Neuronal stem cell (in vitro differentiated cells): ENCODE results near the gene DOCK4.

Source experiments
- DNase-seq: peaks from one replicate; pipeline ENCODE4 v3.0.0-alpha.2; 2013; ENCODE audit warnings: low spot score
- H2AFZ ChIP-seq: one replicate; pipeline ENCODE4 v1.6.1; 2013; ENCODE audit warnings: mild to moderate bottlenecking, low read length, inconsistent platforms
- H2AK5ac ChIP-seq: 2 replicates; pipeline ENCODE4 v1.6.1; 2013; ENCODE audit warnings: low read depth, mild to moderate bottlenecking, inconsistent platforms, low read length, moderate library complexity, mixed read lengths
- H2BK120ac ChIP-seq: 2 replicates; pipeline ENCODE4 v1.6.1; 2013; ENCODE audit warnings: low read depth, mild to moderate bottlenecking, inconsistent platforms, low read length, moderate library complexity, mixed read lengths
- H2BK12ac ChIP-seq: one replicate; pipeline ENCODE4 v1.6.1; 2013; ENCODE audit warnings: low read length, inconsistent platforms
- H2BK15ac ChIP-seq: 2 replicates; pipeline ENCODE4 v1.6.1; 2013; ENCODE audit warnings: mild to moderate bottlenecking, low read length, inconsistent platforms, mixed read lengths
- H2BK5ac ChIP-seq: one replicate; pipeline ENCODE4 v1.6.1; 2013; ENCODE audit warnings: inconsistent platforms, mild to moderate bottlenecking, low read length, moderate library complexity
- H3K14ac ChIP-seq: one replicate; pipeline ENCODE4 v1.6.1; 2013; ENCODE audit warnings: low read length, inconsistent platforms
- H3K18ac ChIP-seq: 2 replicates; pipeline ENCODE4 v1.6.1; 2013; ENCODE audit warnings: low read length, inconsistent platforms
- H3K23ac ChIP-seq: 2 replicates; pipeline ENCODE4 v1.6.1; 2013; ENCODE audit warnings: low read depth, mild to moderate bottlenecking, mixed read lengths, low read length, inconsistent platforms; ENCODE audit not compliant: poor library complexity
- H3K27ac ChIP-seq: replicated peaks from 3 replicates; pipeline ENCODE4 v1.5.1; 2013; ENCODE audit warnings: low read length, inconsistent platforms
- H3K27me3 ChIP-seq, 3 experiments: 2 replicates each; pipeline ENCODE4 v1.6.1; 2013; ENCODE audit warnings: low read length in 3 of 3, mild to moderate bottlenecking in 2 of 3, inconsistent platforms in 1 of 3, low read depth in 1 of 3, mixed read lengths in 1 of 3, moderate library complexity in 1 of 3; ENCODE audit not compliant: control insufficient read depth in 3 of 3, insufficient read depth in 3 of 3
- H3K36me3 ChIP-seq, 2 donors: replicated peaks in 1 of 2; 2 replicates each; pipeline ENCODE4 v1.6.1; 2013; ENCODE audit warnings: low read length in 2 of 2; ENCODE audit not compliant: control insufficient read depth in 2 of 2, insufficient read depth in 2 of 2
- H3K4ac ChIP-seq: 2 replicates; pipeline ENCODE4 v1.6.1; 2013; ENCODE audit warnings: inconsistent platforms, mild to moderate bottlenecking, low read length, moderate library complexity
- H3K4me1 ChIP-seq, 2 donors: 1 replicate in 1 of 2; 2 replicates in 1 of 2; pipeline ENCODE4 v1.6.1; 2013; ENCODE audit warnings: low read length in 2 of 2, low read depth in 1 of 2; ENCODE audit not compliant: control insufficient read depth in 2 of 2, insufficient read depth in 1 of 2
- H3K4me2 ChIP-seq: one replicate; pipeline ENCODE4 v1.6.1; 2013; ENCODE audit warnings: mild to moderate bottlenecking, low read length, inconsistent platforms; ENCODE audit not compliant: insufficient read depth, poor library complexity, severe bottlenecking
- H3K4me3 ChIP-seq, 2 donors: 2 replicates each; pipeline ENCODE4 v1.5.1; 2013; ENCODE audit warnings: low read length in 2 of 2, mild to moderate bottlenecking in 2 of 2, inconsistent platforms in 1 of 2, moderate library complexity in 1 of 2
- H3K79me1 ChIP-seq: one replicate; pipeline ENCODE4 v1.6.1; 2013; ENCODE audit warnings: low read depth, mild to moderate bottlenecking, inconsistent platforms, low read length, moderate library complexity
- H3K9ac ChIP-seq: one replicate; pipeline ENCODE4 v1.6.1; 2013; ENCODE audit warnings: mild to moderate bottlenecking, low read depth, low read length, inconsistent platforms; ENCODE audit not compliant: poor library complexity
- H3K9me3 ChIP-seq, 2 donors: replicated peaks in 1 of 2; 2 replicates each; pipeline versions ENCODE3 to v1.6.1; 2013; ENCODE audit warnings: low read length in 2 of 2, mild to moderate bottlenecking in 2 of 2, inconsistent platforms in 1 of 2, low read depth in 1 of 2, mixed read lengths in 1 of 2, moderate library complexity in 1 of 2; ENCODE audit not compliant: control insufficient read depth in 2 of 2, insufficient read depth in 1 of 2
- H4K8ac ChIP-seq: one replicate; pipeline ENCODE4 v1.6.1; 2013; ENCODE audit warnings: low read depth, mild to moderate bottlenecking, inconsistent platforms, low read length, moderate library complexity
- H4K91ac ChIP-seq: one replicate; pipeline ENCODE4 v1.6.1; 2013; ENCODE audit warnings: low read length, low read depth, mild to moderate bottlenecking, inconsistent platforms; ENCODE audit not compliant: poor library complexity
- WGBS, 2 donors: extraction: QIAGEN DNeasy Blood & Tissue Kit; methylation state at CpG; one replicate each; pipeline ENCODE4 v1.1.7; 2013; ENCODE audit warnings: missing lambda C conversion rate in 2 of 2, mixed read lengths in 1 of 2; ENCODE audit not compliant: insufficient read length in 2 of 2, insufficient replicate concordance in 1 of 2; ENCODE audit errors: extremely low coverage in 2 of 2; 5-methylcytosine and 5-hydroxymethylcytosine counted together

The DOCK4 gene

GRCh38 chr7:111741811-111742240 lies 464.4 kb downstream of the DOCK4 start:
- Histone ChIP-seq H2BK12ac (no peak overlapping the region), H3K79me1 (no peaks in the 10 kb centered on the region), H2BK120ac (no peak overlapping the region), H3K4me3 (no peak overlapping the region), H3K27ac (no peak overlapping the region), H4K8ac (no peak overlapping the region), H3K4me1 (peaks cover 2 to 9% of the 10 kb centered on the region in 2 donors), H3K14ac (no peak overlapping the region), H3K18ac (no peak overlapping the region), H3K4ac (no peak overlapping the region), H2AK5ac (no peak overlapping the region), H3K27me3 (no peaks in the 10 kb centered on the region), H3K4me2 (no peak overlapping the region), H3K23ac (no peak overlapping the region), H2AFZ (no peak overlapping the region), H4K91ac (no peak overlapping the region), H3K9me3 (peaks cover 3 to 19% of the 10 kb centered on the region in 2 donors), H2BK15ac (no peak overlapping the region), H2BK5ac (no peak overlapping the region), H3K36me3 (peaks cover 3 to 50% of the 10 kb centered on the region in 2 donors), H3K9ac (no peak overlapping the region)
- DNase-seq, result peak; percentile 59
- no CpG with 5 or more reads among the region's 8 CpGs for WGBS, 2 donors

GRCh38 chr7:111740942-111741341 lies 465.3 kb downstream of the DOCK4 start:
- Histone ChIP-seq H3K23ac (no peak overlapping the region), H3K4ac (no peak overlapping the region), H3K4me3 (no peak overlapping the region), H2AFZ (no peak overlapping the region), H3K14ac (no peak overlapping the region), H3K9me3 (peaks cover 3 to 15% of the 10 kb centered on the region in 2 donors), H3K4me1 (peaks cover 3 to 9% of the 10 kb centered on the region in 2 donors), H2AK5ac (no peak overlapping the region), H3K4me2 (no peak overlapping the region), H2BK120ac (no peak overlapping the region), H2BK15ac (no peak overlapping the region), H2BK5ac (no peak overlapping the region), H3K36me3 (peaks cover 3 to 46% of the 10 kb centered on the region in 2 donors), H4K8ac (no peak overlapping the region), H3K79me1 (no peaks in the 10 kb centered on the region), H3K18ac (no peak overlapping the region), H3K27ac (no peak overlapping the region), H2BK12ac (no peak overlapping the region), H3K27me3 (no peaks in the 10 kb centered on the region), H4K91ac (no peak overlapping the region), H3K9ac (no peak overlapping the region)
- WGBS, 2 donors, result no CpG with 5 or more reads among the region's 3 CpGs
- DNase-seq, result no peak

- peaks cover 0 to 2% of the 10 kb centered on the region in 2 donors for H3K4me1 ChIP-seq
- H3K23ac ChIP-seq, result no peak overlapping the region
- no peak overlapping the region for H2BK12ac ChIP-seq
- no peak overlapping the region for H2AK5ac ChIP-seq
- H2BK15ac ChIP-seq, result no peak overlapping the region
- H2AFZ ChIP-seq, result no peak overlapping the region
- no peaks in the 10 kb centered on the region for H3K27me3 ChIP-seq
- DNase-seq, result no peak
- no peak overlapping the region for H2BK120ac ChIP-seq
- H3K4ac ChIP-seq, result no peak overlapping the region
- H3K18ac ChIP-seq, result no peak overlapping the region
- peaks cover 0 to 58% of the 10 kb centered on the region in 2 donors for H3K36me3 ChIP-seq
- no peak overlapping the region for H4K8ac ChIP-seq
- no peak overlapping the region for H3K4me3 ChIP-seq
- H2BK5ac ChIP-seq, result no peak overlapping the region
- H3K27ac ChIP-seq, result no peak overlapping the region
- WGBS, 2 donors, result no CpG with 5 or more reads among the region's 4 CpGs
- no peak overlapping the region for H3K9ac ChIP-seq
- H3K79me1 ChIP-seq, result no peaks in the 10 kb centered on the region
- no peaks in the 10 kb centered on the region for H3K9me3 ChIP-seq
- H3K14ac ChIP-seq, result no peak overlapping the region
- H3K4me2 ChIP-seq, result no peak overlapping the region
- H4K91ac ChIP-seq, result no peak overlapping the region
These were observed 469.7 kb downstream of the DOCK4 start for GRCh38 chr7:111736552-111736874.

- H3K4me1 ChIP-seq, result peaks cover 0 to 2% of the 10 kb centered on the region in 2 donors
- H3K4ac ChIP-seq, result no peak overlapping the region
- H3K18ac ChIP-seq, result no peak overlapping the region
- H2BK15ac ChIP-seq, result no peak overlapping the region
- H4K91ac ChIP-seq, result no peak overlapping the region
- H3K14ac ChIP-seq, result no peak overlapping the region
- H3K4me2 ChIP-seq, result no peak overlapping the region
- H2BK5ac ChIP-seq, result no peak overlapping the region
- no peak overlapping the region for H3K23ac ChIP-seq
- peaks cover 0 to 53% of the 10 kb centered on the region in 2 donors for H3K36me3 ChIP-seq
- H2BK12ac ChIP-seq, result no peak overlapping the region
- no peak overlapping the region for H2AK5ac ChIP-seq
- no peaks in the 10 kb centered on the region for H3K27me3 ChIP-seq
- H3K9me3 ChIP-seq, result no peaks in the 10 kb centered on the region
- H2BK120ac ChIP-seq, result no peak overlapping the region
- no peak overlapping the region for H3K27ac ChIP-seq
- no peak overlapping the region for H3K9ac ChIP-seq
- no CpG with 5 or more reads among the region's 11 CpGs for WGBS, 2 donors
- no peak overlapping the region for H2AFZ ChIP-seq
- H3K79me1 ChIP-seq, result no peaks in the 10 kb centered on the region
- peak; percentile 64 for DNase-seq
- no peak overlapping the region for H3K4me3 ChIP-seq
- H4K8ac ChIP-seq, result no peak overlapping the region
These were observed 470.3 kb downstream of the DOCK4 start for GRCh38 chr7:111735661-111736551.
